Mesodermal cell (in vitro differentiated cells): ENCODE data around the gene STIM2.

Source experiments
- H3K27ac ChIP-seq: 2 replicates; pipeline ENCODE4 v1.7.0; 2013; ENCODE audit warnings: mild to moderate bottlenecking, low read depth, low read length, moderate library complexity; ENCODE audit not compliant: severe bottlenecking
- H3K36me3 ChIP-seq: 2 replicates; pipeline ENCODE4 v1.7.1; 2013; ENCODE audit warnings: mild to moderate bottlenecking, low read length, moderate library complexity; ENCODE audit not compliant: control insufficient read depth, insufficient read depth
- H3K4me1 ChIP-seq: one replicate; pipeline ENCODE4 v1.7.1; 2013; ENCODE audit warnings: mild to moderate bottlenecking, low read length; ENCODE audit not compliant: insufficient read depth, control insufficient read depth, poor library complexity, severe bottlenecking
- H3K4me3 ChIP-seq: 2 replicates; pipeline ENCODE4 v1.7.0; 2013; ENCODE audit warnings: low read length, control low read depth, mild to moderate bottlenecking; ENCODE audit not compliant: insufficient read depth, poor library complexity, severe bottlenecking; ENCODE audit errors: extremely low read depth
- H3K9me3 ChIP-seq: 2 replicates; pipeline ENCODE4 v1.7.1; 2013; ENCODE audit warnings: mild to moderate bottlenecking, low read length, moderate library complexity; ENCODE audit not compliant: control insufficient read depth
- WGBS, 2 experiments: methylation state at CpG; one replicate each; pipeline ENCODE4 v1.1.5; 2013; ENCODE audit warnings: missing lambda C conversion rate in 2 of 2; ENCODE audit not compliant: insufficient coverage in 2 of 2; 5-methylcytosine and 5-hydroxymethylcytosine counted together

Gene STIM2

DNA sequence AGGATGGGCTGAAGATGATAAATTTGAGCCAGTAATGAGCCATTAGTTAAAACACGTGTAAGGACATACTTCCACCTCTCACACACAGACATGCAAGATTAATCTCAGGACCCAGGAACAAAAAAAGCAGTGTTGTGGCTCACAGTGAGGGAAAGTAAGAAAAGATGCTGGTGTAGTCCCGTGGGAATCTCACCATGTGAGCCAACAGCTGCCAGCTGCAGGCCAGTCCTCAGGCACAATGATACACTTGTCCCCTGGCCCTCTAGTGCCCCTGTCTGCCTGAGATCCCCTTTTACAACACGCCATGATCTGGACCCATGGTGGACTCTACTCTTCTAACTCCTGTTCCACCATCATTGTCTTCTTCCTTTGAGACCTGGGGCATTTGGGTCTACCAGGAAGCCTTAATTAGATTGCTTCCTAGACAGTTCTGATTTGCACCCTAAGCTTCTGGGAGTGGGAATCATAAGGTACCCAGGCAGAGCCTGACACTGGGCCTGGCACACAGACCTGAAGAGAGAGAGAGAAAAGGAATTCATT lies 194.7 kb downstream of the STIM2 start:
- Histone ChIP-seq H3K36me3 (no peaks in the 10 kb centered on the region), H3K27ac (no peak overlapping the region), H3K9me3 (no peaks in the 10 kb centered on the region), H3K4me3 (no peak overlapping the region), H3K4me1 (no peaks in the 10 kb centered on the region)
- WGBS, 2 experiments = 88% methylated on average over 2 of the region's 3 CpGs; no CpG with 5 or more reads in 1 of the 2 experiments

DNA sequence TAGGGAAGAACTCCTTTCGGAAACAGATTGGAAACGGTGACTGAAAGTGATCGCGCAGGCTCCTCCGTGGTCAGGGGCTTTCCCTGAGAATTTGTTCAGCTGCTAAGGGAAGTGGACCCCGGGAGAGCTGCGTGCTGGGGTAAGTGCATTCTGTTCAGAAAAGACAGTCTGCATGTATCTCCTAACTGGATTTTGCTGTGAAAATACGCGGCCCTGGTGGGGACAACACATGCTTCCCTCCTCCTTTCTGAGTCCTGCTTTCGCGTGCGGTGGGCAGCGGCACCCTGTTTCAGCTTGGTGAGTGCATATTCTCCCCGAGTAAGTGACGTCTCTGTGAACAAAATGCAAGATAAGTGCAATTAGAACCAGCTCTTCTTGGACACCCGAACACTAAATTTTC lies 195.6 kb downstream of the STIM2 start:
- Histone ChIP-seq H3K27ac (no peak overlapping the region), H3K4me1 (no peaks in the 10 kb centered on the region), H3K4me3 (no peak overlapping the region), H3K36me3 (no peaks in the 10 kb centered on the region), H3K9me3 (no peaks in the 10 kb centered on the region)
- WGBS, 2 experiments = 96 to 97% methylated on average over 13 to 15 of the region's 16 CpGs

DNA sequence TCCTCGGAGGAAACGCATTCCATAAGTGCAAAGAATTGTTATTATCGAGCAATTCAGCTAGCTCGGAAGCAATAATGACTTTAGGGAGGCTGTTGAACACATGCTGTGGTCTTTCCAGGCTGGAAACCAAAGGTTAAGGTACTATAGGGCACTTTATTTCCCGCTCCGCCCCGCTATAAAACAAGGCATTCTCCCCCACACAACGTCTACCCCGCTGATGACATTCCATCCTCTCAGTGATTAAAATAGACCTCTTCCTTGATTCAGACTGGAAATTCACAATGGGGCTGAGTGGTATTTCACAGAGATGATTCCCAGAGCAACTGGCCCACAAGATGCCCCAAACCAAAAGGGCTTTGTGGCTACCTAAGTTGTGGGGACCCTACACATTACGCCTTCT lies 196.4 kb downstream of the STIM2 start:
- Histone ChIP-seq H3K4me3 (no peak overlapping the region), H3K27ac (no peak overlapping the region), H3K9me3 (no peaks in the 10 kb centered on the region), H3K36me3 (no peaks in the 10 kb centered on the region), H3K4me1 (no peaks in the 10 kb centered on the region)
- 97% methylated on average over 8 to 9 of the region's 10 CpGs for WGBS, 2 experiments

DNA sequence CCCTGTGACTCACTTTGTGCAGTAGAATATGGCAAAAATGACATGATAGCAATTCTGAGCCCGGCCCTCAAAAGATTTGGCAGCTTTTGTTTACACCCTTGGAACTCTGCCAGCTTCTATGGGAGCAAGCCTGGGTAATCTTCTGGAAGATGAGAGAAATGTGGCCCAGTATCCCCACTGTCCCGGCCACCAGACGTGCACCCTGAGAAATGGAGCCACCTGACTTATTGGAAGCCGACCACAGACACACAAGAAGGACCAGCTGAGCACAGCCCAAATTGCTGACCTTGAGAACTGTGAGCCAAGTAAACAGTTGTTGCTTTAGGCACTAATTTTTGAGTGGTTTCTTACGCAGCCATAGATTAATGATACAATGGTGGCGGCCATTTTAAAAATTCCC lies 197.0 kb downstream of the STIM2 start:
- 93 to 98% methylated on average over 4 of the region's 6 CpGs for WGBS, 2 experiments
- Histone ChIP-seq H3K4me1 (no peaks in the 10 kb centered on the region), H3K9me3 (no peaks in the 10 kb centered on the region), H3K27ac (no peak overlapping the region), H3K36me3 (no peaks in the 10 kb centered on the region), H3K4me3 (no peak overlapping the region)

DNA sequence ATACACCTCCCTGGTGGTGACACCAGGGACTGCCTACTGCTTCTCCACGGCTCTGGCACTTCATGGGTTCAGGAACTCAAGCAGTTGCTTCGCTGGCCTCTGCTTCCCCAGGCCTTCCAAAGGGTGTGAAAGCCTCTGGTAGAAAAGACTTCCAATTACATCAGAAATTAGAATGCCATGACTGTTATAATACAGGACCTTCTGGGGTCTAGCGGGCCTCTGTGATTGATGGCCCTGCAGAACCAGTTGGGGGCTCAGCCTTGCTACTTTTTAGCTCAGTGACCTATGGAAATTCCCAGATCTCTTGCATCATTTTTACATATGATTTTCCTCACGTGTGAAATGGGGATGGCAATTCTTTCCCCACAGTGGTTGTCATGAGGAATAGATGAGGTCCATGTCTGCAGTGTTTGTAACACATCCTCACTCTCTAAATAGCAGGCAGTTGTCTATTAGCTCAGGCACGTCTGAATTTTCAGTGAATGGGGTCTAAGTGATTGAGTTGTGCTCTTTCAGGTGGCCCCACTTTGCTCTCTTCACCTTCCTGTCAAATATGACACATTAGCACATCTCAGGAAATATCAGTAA lies 198.3 kb downstream of the STIM2 start:
- WGBS, 2 experiments = 67 to 86% methylated on average over 2 to 3 of the region's 5 CpGs
- no peak overlapping the region for H3K4me3 ChIP-seq
- no peaks in the 10 kb centered on the region for H3K9me3 ChIP-seq
- no peaks in the 10 kb centered on the region for H3K36me3 ChIP-seq
- H3K27ac ChIP-seq = no peak overlapping the region
- no peaks in the 10 kb centered on the region for H3K4me1 ChIP-seq

DNA sequence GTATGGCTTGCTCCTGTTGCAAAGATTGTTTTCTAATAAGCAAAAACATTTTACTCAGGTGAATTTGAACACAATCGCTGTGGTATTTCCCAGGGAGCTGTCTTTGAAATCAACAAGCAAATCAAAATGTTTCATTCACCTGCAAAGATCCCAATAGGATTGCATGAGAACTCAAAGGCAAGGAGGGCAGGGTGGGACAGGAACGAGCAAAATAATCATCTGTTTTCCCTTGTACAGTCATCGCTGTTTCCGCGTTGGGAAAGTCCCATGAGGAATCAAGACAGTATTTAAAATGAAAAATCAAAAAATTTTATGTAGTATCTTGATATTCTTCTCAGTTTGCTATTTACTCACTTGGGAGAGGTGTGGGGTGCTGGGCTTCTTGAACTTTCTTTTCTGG lies 198.8 kb downstream of the STIM2 start:
- Histone ChIP-seq H3K9me3 (no peaks in the 10 kb centered on the region), H3K36me3 (no peaks in the 10 kb centered on the region), H3K27ac (no peak overlapping the region), H3K4me1 (no peaks in the 10 kb centered on the region), H3K4me3 (no peak overlapping the region)
- WGBS, 2 experiments = 100% methylated on average over 1 to 2 of the region's 5 CpGs

DNA sequence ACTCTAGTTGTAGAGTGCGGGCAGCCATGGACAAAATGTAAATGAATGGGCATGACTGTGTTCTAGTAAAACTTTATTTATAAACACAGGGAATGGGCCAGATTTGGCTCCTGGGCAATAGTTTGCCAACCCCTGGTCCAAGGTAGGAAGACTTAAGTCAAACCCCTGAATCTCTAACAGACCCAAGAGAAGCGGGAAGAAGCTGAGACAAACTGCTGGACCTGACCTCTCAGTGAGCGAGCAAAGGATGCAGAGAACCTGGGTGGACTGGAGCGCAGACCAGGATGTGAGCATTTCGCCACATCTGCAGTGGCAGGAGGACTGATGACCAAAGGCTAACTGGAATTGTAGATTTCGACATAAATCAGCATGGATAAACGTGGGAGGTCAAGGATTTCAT lies 201.6 kb downstream of the STIM2 start:
- H3K4me3 ChIP-seq = no peak overlapping the region
- no peaks in the 10 kb centered on the region for H3K9me3 ChIP-seq
- H3K27ac ChIP-seq = no peak overlapping the region
- no peaks in the 10 kb centered on the region for H3K36me3 ChIP-seq
- no peaks in the 10 kb centered on the region for H3K4me1 ChIP-seq
- WGBS, 2 experiments = 89 to 91% methylated on average over 4 to 6 of the region's 7 CpGs

DNA sequence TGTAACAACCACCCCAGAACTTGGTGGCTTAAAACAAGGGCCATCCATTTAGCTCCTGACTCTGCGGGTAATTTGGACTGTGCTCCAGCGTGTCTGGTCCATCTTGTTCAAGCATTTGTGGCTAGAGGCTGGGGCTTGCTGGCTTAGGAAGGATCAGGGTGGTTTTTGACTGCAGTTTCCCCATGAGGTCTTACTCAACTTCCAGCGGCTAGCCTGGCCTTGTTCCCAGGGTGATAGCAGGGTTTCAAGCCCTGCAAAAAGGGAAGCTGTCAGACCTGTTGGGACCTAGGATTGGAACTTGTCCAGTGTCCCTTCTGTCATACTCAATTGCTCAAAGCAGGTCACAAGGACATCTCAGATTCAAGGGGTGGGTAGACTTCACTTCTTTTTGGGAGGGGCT lies 205.9 kb downstream of the STIM2 start:
- no peaks in the 10 kb centered on the region for H3K4me1 ChIP-seq
- H3K36me3 ChIP-seq = no peaks in the 10 kb centered on the region
- no peaks in the 10 kb centered on the region for H3K9me3 ChIP-seq
- no peak overlapping the region for H3K27ac ChIP-seq
- 87 to 88% methylated on average over 3 of the region's 3 CpGs for WGBS, 2 experiments
- no peak overlapping the region for H3K4me3 ChIP-seq

DNA sequence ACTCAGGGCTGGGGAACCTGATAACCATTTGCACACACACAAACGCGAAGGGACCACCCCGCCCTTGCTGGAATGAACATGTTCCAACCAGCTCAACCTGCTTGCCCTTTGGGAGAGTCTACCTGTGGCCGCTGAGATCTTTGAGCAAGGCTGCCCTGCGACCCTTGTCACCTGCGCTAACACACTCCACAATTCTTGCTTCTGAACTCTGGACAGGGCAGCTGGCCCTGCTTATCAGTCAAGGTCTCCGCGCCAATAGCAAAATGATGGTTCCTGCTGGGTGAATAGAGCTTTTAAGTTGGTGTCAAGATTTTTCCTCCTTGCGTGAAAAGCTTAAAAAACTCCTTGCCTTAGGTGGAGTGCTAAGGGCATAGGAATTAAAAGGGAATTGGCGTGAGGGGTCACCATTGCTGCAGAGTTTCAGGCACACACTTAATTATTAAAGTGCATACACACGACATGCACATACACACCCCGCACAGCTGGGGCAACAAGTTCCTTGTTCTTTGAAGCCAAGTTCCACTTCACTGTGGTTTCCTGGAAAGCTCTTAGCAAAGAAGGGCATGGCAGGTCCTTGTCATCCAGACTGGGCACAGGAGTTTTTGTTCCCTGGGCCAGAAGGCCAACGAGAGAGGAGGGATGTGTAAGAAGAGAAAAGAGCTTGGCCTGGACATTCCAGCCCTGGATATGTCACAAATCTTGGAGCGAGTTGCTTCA lies 207.7 kb downstream of the STIM2 start:
- WGBS, 2 experiments = 89 to 92% methylated on average over 8 to 11 of the region's 14 CpGs
- H3K4me1 ChIP-seq = no peaks in the 10 kb centered on the region
- no peaks in the 10 kb centered on the region for H3K9me3 ChIP-seq
- H3K36me3 ChIP-seq = no peaks in the 10 kb centered on the region
- H3K4me3 ChIP-seq = no peak overlapping the region
- no peak overlapping the region for H3K27ac ChIP-seq
